ENCODE results near the gene PTPN1. TPM values are rescaled to one million over a fixed set of nuclear protein-coding genes. Genes with fewer than 3 reads are reported as not detected.

PTPN1 gene
- total and polyA plus RNA-seq, 4 donors: 51.4 to 80.4 (median 64.7) TPM

GRCh38 chr20:50469796-50470195 is 40.4 kb upstream of the PTPN1 start:
- H3K36me3 ChIP-seq (ENCODE audit: control insufficient read depth in 4 of 4, insufficient read depth in 4 of 4, low read length in 4 of 4): no peaks in the 10 kb centered on the region
- peaks cover 0 to 43% (median 12%) of the 10 kb centered on the region in 5 donors for H3K4me1 ChIP-seq (ENCODE audit: control insufficient read depth in 5 of 5, insufficient read depth in 5 of 5, low read length in 5 of 5)
- ATAC-seq (ENCODE audit: insufficient read depth, low FRiP score) (no peak), DNase-seq (no peak)
- no peaks in the 10 kb centered on the region for H3K27me3 ChIP-seq (ENCODE audit: control insufficient read depth in 3 of 3, insufficient read depth in 3 of 3, low read length in 2 of 3)
- no peak overlapping the region for H3K9ac ChIP-seq (ENCODE audit: insufficient read depth in 1 of 2, low read length in 2 of 2)
- no peak overlapping the region for H3K4me3 ChIP-seq
- no peaks in the 10 kb centered on the region for H3K9me3 ChIP-seq (ENCODE audit: control insufficient read depth in 4 of 4, insufficient read depth in 3 of 4, low read length in 3 of 4)
- no peak overlapping the region for H3K27ac ChIP-seq (ENCODE audit: low read depth in 1 of 2, low read length in 1 of 2)
- WGBS, 2 donors: 85 to 91% methylated on average over 2 of the region's 2 CpGs
- no peak for TF ChIP-seq CTCF (IDR thresholded peaks at IDR 0.05; ENCODE audit: control extremely low read depth, extremely low read depth)

GRCh38 chr20:50470264-50470858 is 39.8 kb upstream of the PTPN1 start:
- ATAC-seq (ENCODE audit: insufficient read depth, low FRiP score): no peak
- WGBS, 2 donors: 82 to 85% methylated on average over 4 of the region's 4 CpGs

GRCh38 chr20:50471231-50471630 is 39.0 kb upstream of the PTPN1 start:
- no peaks in the 10 kb centered on the region for H3K9me3 ChIP-seq (ENCODE audit: control insufficient read depth in 4 of 4, insufficient read depth in 3 of 4, low read length in 3 of 4)
- DNase-seq (no peak), ATAC-seq (ENCODE audit: insufficient read depth, low FRiP score) (no peak)
- TF ChIP-seq CTCF (IDR thresholded peaks at IDR 0.05; ENCODE audit: control extremely low read depth, extremely low read depth): no peak
- H3K27ac ChIP-seq (ENCODE audit: low read depth in 1 of 2, low read length in 1 of 2): no peak overlapping the region
- H3K4me1 ChIP-seq (ENCODE audit: control insufficient read depth in 5 of 5, insufficient read depth in 5 of 5, low read length in 5 of 5): peaks cover 0 to 54% (median 12%) of the 10 kb centered on the region in 5 donors
- H3K9ac ChIP-seq (ENCODE audit: insufficient read depth in 1 of 2, low read length in 2 of 2): no peak overlapping the region
- no peaks in the 10 kb centered on the region for H3K36me3 ChIP-seq (ENCODE audit: control insufficient read depth in 4 of 4, insufficient read depth in 4 of 4, low read length in 4 of 4)
- no peak overlapping the region for H3K4me3 ChIP-seq
- no peaks in the 10 kb centered on the region for H3K27me3 ChIP-seq (ENCODE audit: control insufficient read depth in 3 of 3, insufficient read depth in 3 of 3, low read length in 2 of 3)
- WGBS, 2 donors: 16 to 44% methylated on average over 1 of the region's 1 CpG

More at GRCh38 chr20:50470264-50470858, 39.8 kb upstream of the PTPN1 start:
- Histone ChIP-seq H3K27ac (ENCODE audit: low read depth in 1 of 2, low read length in 1 of 2) (no peak overlapping the region), H3K9me3 (ENCODE audit: control insufficient read depth in 4 of 4, insufficient read depth in 3 of 4, low read length in 3 of 4) (no peaks in the 10 kb centered on the region), H3K4me3 (no peak overlapping the region), H3K27me3 (ENCODE audit: control insufficient read depth in 3 of 3, insufficient read depth in 3 of 3, low read length in 2 of 3) (no peaks in the 10 kb centered on the region), H3K9ac (ENCODE audit: insufficient read depth in 1 of 2, low read length in 2 of 2) (no peak overlapping the region), H3K4me1 (ENCODE audit: control insufficient read depth in 5 of 5, insufficient read depth in 5 of 5, low read length in 5 of 5) (peaks cover 0 to 47% (median 12%) of the 10 kb centered on the region in 5 donors), H3K36me3 (ENCODE audit: control insufficient read depth in 4 of 4, insufficient read depth in 4 of 4, low read length in 4 of 4) (no peaks in the 10 kb centered on the region)
- DNase-seq: peak in 2 of 3 donors; percentile 52 to 70
- TF ChIP-seq CTCF (IDR thresholded peaks at IDR 0.05; ENCODE audit: control extremely low read depth, extremely low read depth): no peak

Measured in lung (tissue), 12 donors.